GM18520 (cell line): ENCODE data around the gene MYO7A.

ENCODE experiments used
- ATAC-seq: cut with Tn5 transposase; IDR thresholded peaks from one replicate; pipeline ENCODE4 v1.9.1; 2021; ENCODE audit not compliant: unreplicated experiment

MYO7A gene

GRCh38 chr11:77182542-77183430 is 54.7 kb downstream of the MYO7A start:
- no peak for ATAC-seq

GRCh38 chr11:77183431-77183984 is 55.5 kb downstream of the MYO7A start:
- no peak for ATAC-seq

DNA sequence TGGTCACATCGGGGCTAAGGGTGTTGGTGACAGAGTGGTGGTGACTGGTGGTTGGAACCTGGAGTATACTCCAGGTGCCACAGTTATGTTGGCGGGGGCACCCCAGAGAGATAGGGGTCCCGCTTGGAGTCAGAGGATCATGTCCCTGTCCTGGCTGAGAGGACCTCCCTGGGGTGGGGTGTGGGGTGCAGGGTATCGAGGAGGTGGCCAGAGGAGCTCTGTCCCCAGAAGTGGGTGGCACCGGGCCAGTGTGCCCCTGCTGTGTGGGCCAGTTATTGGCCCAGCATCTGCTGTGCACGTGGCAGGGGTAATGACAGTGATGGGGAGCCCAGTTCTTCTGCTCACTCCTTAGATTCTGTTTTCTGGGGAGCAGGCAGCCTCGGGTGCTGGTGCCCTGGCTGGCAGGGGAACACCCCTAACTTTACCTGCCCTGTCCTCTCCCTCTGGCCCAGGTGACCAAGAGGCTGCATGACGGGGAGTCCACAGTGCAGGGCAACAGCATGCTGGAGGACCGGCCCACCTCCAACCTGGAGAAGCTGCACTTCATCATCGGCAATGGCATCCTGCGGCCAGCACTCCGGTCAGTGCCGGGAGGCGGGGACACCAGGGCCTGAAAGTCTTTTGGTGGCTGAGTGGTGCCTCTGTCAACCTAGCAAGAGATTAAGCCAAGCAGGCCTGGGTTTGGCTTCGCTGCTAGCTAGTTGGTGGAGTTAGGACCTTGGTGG is 56.3 kb downstream of the MYO7A start:
- ATAC-seq, result no peak

GRCh38 chr11:77186302-77186701 is 58.3 kb downstream of the MYO7A start:
- no peak for ATAC-seq

DNA sequence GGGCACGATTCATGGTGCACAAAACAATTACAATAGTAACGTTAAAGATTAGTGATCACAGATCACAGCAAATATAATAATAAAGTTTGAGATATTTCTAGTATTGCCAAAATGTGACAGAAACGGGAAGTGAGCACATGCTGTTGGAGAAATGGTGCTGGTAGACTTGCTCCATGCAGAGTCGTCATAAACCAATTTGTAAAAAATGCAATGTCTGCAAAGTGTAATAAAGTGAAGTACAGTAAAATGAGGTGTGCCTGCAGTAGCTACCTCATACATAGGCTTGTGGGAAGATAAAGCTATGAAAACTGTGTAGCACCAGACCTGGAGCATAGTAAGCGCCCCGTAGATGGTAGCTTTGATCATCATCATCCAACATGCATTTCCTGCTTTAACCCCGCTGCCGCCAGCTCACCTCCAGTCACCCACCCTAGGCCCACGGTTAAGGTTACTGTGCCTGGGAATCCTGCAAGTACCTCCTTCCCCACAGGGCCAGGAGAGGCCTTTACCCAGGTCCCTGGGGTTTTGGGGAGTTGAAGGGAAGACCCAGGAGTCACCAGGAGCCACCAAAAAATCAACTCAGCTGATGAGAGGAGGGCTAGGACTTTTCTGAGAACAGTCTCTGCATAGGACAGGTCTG is 59.2 kb downstream of the MYO7A start:
- no peak for ATAC-seq

- no peak for ATAC-seq
These were observed 60.0 kb downstream of the MYO7A start for GRCh38 chr11:77187776-77188632.

GRCh38 chr11:77188633-77189491 is 60.8 kb downstream of the MYO7A start:
- ATAC-seq, result no peak

DNA sequence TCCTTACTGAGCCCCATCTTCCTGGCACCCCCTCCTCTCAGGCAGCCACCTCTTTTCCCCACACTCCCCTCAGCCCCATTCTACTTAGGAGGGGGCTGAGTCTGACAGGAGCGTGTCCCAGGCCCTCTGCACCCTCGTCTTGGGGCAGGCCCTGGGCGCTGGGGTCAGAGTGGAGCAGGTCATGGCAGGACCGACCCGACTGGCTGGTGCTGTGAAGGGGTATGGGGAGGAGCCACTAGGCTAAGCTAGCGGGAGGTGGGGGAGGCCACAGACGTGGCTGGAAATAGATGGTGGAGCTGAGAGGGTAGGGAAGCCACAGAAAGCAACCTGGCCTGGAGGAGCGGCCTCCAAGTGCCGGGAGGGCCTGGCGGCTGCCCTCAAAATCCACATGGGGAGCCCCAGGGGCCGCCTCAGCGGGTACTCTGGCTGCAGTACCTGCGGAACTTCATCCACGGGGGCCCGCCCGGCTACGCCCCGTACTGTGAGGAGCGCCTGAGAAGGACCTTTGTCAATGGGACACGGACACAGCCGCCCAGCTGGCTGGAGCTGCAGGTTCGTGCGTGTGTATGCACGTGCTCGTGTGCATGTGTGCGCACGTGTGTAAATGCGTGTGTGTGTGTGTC is 61.7 kb downstream of the MYO7A start:
- ATAC-seq, result no peak

DNA sequence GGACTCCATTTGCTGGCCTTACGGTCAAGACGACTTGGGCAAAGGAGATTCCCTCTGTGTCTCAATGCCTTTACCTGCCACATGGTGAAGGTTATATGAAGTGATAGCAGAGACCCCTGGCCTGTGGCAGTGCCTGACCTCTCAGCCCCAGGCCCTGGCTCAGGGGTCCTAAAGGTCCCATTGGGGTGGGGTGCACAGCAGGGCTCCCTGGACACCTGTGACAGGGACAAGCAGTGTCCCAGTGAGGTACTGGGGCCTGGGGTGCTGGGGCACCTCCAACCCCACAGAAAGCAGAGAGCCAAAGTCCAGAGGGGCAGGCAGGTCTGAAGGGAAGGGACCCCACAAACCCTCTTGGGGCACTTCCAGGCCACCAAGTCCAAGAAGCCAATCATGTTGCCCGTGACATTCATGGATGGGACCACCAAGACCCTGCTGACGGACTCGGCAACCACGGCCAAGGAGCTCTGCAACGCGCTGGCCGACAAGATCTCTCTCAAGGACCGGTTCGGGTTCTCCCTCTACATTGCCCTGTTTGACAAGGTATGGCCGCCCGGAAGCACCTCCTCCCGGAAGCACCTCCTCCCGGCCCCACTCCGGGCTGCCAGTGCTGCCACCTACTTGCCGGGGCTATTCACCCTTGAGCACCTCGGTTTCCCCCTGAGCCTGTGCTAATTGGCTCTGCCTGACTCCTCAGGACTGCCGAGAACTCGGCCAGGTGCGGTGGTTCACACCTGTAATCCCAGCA is 62.5 kb downstream of the MYO7A start:
- ATAC-seq, result no peak

DNA sequence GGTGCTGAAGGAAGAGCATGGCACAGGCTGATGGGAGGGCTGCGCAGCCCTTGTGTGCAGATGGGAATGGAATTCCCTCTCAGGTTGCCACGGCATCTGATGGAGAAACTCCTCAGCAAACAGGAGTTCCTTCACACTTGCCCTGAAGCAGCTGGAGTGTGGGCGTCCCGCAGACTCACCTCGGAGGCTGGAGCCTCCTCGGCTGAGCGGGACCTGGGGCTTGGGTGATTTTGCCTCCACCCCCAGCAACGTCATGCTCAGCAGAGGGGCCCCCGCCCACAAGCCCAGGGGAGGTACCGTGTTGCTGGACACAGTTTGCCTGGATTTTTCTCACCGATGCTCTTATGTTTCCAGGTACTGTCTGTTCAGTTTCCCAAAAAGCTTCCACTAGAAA is 63.4 kb downstream of the MYO7A start:
- no peak for ATAC-seq

DNA sequence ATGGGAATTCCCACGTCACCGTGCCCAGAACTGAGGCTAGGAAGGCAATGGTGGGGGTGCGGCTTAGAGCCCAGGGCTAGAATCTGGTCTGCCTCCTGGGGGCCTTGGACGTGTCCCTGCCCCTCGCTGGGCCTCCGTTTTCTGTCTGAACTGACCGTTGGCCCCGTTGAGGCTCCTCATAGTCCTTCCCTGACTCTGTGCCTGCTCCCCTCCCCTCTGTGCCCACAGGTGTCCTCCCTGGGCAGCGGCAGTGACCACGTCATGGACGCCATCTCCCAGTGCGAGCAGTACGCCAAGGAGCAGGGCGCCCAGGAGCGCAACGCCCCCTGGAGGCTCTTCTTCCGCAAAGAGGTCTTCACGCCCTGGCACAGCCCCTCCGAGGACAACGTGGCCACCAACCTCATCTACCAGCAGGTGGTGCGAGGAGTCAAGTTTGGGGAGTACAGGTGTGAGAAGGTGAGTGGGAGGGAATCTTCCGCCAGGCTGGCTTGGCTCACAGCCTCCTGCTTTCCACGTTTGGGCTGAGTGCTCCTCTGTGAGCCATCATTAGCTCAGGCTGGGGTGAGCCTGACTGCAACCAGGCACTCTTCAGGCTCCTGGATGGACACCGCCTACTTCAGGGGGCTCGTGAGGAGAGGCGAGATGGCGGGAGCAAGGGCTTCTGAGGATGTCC is 63.9 kb downstream of the MYO7A start:
- ATAC-seq, result no peak

- no peak for ATAC-seq
These were observed 65.1 kb downstream of the MYO7A start for GRCh38 chr11:77193167-77193566.

- ATAC-seq, result no peak
These were observed 66.1 kb downstream of the MYO7A start for GRCh38 chr11:77193911-77194830.

DNA sequence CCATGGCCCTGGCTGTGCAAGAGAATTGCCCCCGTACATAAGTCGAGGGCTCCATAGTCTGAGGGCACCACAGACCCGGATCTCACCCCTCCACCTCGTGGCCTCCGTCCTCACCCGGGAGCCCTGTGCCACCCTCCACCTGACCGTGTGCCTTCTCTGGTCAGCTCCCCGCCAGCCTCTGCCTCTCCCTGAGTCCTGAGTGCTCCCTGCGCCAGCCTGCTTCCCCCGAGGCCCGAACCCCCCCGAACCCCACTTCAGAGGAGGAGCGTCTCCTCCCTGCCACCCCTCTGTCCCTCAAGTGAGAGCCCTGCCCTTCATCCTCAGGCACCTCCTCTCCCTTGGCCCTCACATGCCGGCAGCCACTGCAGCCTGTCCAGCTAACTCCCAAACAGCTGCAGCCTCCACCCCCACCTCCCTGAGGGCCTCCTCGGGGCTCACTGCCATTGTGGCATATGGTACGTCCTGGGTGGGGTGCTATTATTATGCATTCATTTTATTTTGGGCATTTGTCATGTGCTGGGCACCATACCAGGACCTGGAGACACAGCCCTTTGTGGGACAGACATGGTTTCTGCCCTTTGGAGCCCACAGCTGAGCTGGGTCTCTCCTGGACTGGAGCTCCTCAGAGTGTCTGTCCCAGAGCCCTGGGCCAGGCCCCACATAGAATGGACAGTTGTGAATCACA is 67.2 kb downstream of the MYO7A start:
- ATAC-seq, result no peak

GRCh38 chr11:77196961-77197360 is 68.9 kb downstream of the MYO7A start:
- no peak for ATAC-seq

GRCh38 chr11:77197626-77198320 is 69.7 kb downstream of the MYO7A start:
- ATAC-seq, result no peak
